Psoas muscle (tissue), 8 donors: Measurements from ENCODE around the gene TLR10. TPM values are rescaled to one million over a fixed set of nuclear protein-coding genes. Genes with fewer than 3 reads are reported as not detected.

ENCODE experiments used
- ATAC-seq, 4 donors: fragments of 200-7000 bp; cut with Tn5 transposase; one replicate each; pipeline ENCODE4 v1.9.1; 2020; ENCODE audit warnings: moderate library complexity in 3 of 4, mild to moderate bottlenecking in 2 of 4
- DNase-seq, 2 donors: peaks; one replicate each; pipeline ENCODE4 v3.0.0-alpha.2; 2020
- H3K27ac ChIP-seq: fragments of 200-600 bp; one replicate; pipeline ENCODE4 v1.8.0; 2022
- H3K27me3 ChIP-seq, 3 donors: fragments of 200-600 bp in 1 of 3; one replicate each; pipeline versions ENCODE4 v1.6.1 to v1.8.0; 2013 to 2022; ENCODE audit warnings: low read length in 2 of 3, mild to moderate bottlenecking in 2 of 3, moderate library complexity in 1 of 3; ENCODE audit not compliant: insufficient read depth in 3 of 3
- H3K36me3 ChIP-seq, 2 donors: fragments of 200-600 bp in 1 of 2; one replicate each; pipeline versions ENCODE4 v1.6.1 to v1.8.0; 2013 to 2022; ENCODE audit warnings: low read depth in 1 of 2, mild to moderate bottlenecking in 1 of 2, moderate library complexity in 1 of 2; ENCODE audit not compliant: insufficient read depth in 1 of 2
- H3K4me1 ChIP-seq: fragments of 200-600 bp; one replicate; pipeline ENCODE4 v1.8.0; 2022
- H3K4me3 ChIP-seq: fragments of 200-600 bp; one replicate; pipeline ENCODE4 v1.8.0; 2022; ENCODE audit warnings: mild to moderate bottlenecking
- H3K9me3 ChIP-seq: fragments of 200-600 bp; one replicate; pipeline ENCODE4 v1.8.0; 2022
- WGBS, 3 donors: extraction: QIAGEN DNeasy Blood & Tissue Kit; methylation state at CpG; one replicate each; pipeline versions ENCODE4 v1.1.6 to v1.1.7; 2013; 5-methylcytosine and 5-hydroxymethylcytosine counted together
- intact Hi-C, 2 donors: fragments of 100-400 bp; cut with DNase I; formaldehyde crosslinking; loops; one replicate each; pipeline versions ENCODE4 v1.11.0 to v1.14.2; 2022
- polyA plus RNA-seq, 3 donors: library from polyadenylated mRNA; stranded (reverse); fragments of 200-250 nt; gene quantifications; one replicate each; pipeline ENCODE4 v1.2.3, GENCODE V29; 2013
- total RNA-seq, 4 donors: library from RNA; stranded (reverse); fragmentation: NEBNext Ultra II Directional in 2 of 4; extraction: Animal tissue kit (Norgen Biotek cat#: 25700) in 2 of 4; gene quantifications; one replicate each; pipeline versions ENCODE4 v1.2.1 to v1.2.4, GENCODE V29; 2021 to 2023
- TF ChIP-seq, protein P1 (sequence below): fragments of 200-600 bp; IDR thresholded peaks from one replicate; pipeline ENCODE4 v1.8.0; 2022; ENCODE audit warnings: antibody characterized with exemption
- donor health status: healthy with polysubstance abuse.
- donor health status: DM: no; HTN: no; CAD: no; lungs with moderate emphysema.
- donor health status: Bipolar disorder and iron deficiency.
- donor health status: healthy.
- donor health status: DM: yes; HTN: yes; CAD: no.
- donor health status: DM: no; HTN: no; CAD: no.
- donor health status: DM: no; HTN: no; CAD: no.
- donor health status: DM: yes; HTN: yes; CAD: no.

TLR10 gene
- total and polyA plus RNA-seq, 7 donors: 0.01 to 0.17 (median 0.11) TPM; not detected in 2

DNA sequence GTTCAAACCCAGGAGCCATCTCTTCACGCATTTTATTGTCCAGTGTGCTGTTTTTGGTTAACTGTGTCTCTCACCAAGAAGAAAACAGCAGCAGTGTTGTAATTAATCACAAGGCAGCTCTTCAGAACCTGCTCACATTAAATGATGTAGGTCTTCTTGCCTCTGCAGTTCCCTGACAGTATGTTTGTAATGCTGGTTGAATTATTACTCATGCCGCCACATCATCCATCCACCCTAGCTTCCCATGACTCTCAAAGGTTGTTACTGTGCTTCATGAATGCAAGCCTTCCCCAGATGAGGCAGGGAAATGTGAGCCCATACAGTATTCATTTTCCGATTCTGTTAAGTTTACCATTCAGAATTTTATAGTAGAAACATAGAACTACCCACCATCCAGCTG, 17.4 kb downstream of the TLR10 start:
- intact Hi-C loops: no loop called here
- Histone ChIP-seq H3K27ac (no peak overlapping the region), H3K27me3 (no peaks in the 10 kb centered on the region), H3K4me1 (no peaks in the 10 kb centered on the region), H3K4me3 (no peak overlapping the region), H3K9me3 (no peaks in the 10 kb centered on the region), H3K36me3 (no peaks in the 10 kb centered on the region)
- DNase-seq: no peak
- WGBS, 3 donors: 92 to 96% (median 95%) methylated on average over 3 of the region's 3 CpGs
- TF ChIP-seq, protein P1, sequence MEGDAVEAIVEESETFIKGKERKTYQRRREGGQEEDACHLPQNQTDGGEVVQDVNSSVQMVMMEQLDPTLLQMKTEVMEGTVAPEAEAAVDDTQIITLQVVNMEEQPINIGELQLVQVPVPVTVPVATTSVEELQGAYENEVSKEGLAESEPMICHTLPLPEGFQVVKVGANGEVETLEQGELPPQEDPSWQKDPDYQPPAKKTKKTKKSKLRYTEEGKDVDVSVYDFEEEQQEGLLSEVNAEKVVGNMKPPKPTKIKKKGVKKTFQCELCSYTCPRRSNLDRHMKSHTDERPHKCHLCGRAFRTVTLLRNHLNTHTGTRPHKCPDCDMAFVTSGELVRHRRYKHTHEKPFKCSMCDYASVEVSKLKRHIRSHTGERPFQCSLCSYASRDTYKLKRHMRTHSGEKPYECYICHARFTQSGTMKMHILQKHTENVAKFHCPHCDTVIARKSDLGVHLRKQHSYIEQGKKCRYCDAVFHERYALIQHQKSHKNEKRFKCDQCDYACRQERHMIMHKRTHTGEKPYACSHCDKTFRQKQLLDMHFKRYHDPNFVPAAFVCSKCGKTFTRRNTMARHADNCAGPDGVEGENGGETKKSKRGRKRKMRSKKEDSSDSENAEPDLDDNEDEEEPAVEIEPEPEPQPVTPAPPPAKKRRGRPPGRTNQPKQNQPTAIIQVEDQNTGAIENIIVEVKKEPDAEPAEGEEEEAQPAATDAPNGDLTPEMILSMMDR: no peak
- no peak for ATAC-seq

DNA sequence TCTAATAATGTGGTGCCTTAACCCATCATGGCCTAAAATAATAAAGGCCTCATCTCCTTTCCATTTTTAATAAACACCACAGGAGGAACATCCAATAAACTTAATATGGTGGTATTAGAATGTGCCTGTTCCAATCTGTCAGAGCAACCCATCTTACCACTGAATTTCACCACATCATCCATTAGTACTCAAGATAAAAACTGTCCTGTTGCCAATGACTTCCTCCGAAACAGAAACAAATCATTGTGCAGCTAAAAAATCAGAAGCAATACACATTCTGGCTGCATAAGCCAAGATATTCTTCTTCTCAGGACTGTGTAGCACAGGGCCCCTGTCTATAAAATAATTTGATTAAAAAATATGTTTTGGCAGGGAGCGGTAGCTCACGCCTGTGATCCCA, 18.5 kb downstream of the TLR10 start:
- ATAC-seq: no peak
- Histone ChIP-seq H3K27ac (no peak overlapping the region), H3K4me3 (no peak overlapping the region), H3K9me3 (no peaks in the 10 kb centered on the region), H3K36me3 (no peaks in the 10 kb centered on the region), H3K27me3 (no peaks in the 10 kb centered on the region), H3K4me1 (peaks cover 2% of the 10 kb centered on the region)
- 94 to 96% (median 95%) methylated on average over 3 of the region's 3 CpGs for WGBS, 3 donors
- no peak for DNase-seq
- intact Hi-C loops: no loop called here
- TF ChIP-seq, protein P1: no peak

DNA sequence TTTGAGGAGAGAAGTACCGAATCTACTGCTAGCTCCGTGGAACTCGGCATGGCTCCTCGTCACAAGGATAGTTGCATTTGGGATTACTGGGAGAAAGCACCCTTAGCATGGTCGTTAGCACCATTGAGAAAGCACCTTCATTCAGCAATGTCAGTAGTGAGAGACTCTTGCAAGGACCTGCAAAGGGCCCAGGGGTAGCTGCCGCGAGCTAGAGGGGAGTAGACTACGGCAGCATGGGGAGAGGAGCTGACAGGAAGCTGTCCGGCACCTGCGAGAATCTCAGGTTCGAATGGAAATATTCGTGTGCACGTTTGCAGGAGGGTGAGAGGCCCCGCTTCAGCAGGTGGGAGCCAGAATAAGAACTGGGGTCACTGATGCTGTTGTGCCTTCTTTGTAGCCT, 20.2 kb downstream of the TLR10 start:
- Histone ChIP-seq H3K27me3 (no peaks in the 10 kb centered on the region), H3K9me3 (no peaks in the 10 kb centered on the region), H3K4me1 (peaks cover 3% of the 10 kb centered on the region), H3K4me3 (no peak overlapping the region), H3K36me3 (no peaks in the 10 kb centered on the region), H3K27ac (no peak overlapping the region)
- ATAC-seq: no peak
- no peak for DNase-seq
- intact Hi-C loops: no loop called here
- TF ChIP-seq, protein P1: no peak
- 85 to 87% (median 85%) methylated on average over 14 of the region's 14 CpGs for WGBS, 3 donors

DNA sequence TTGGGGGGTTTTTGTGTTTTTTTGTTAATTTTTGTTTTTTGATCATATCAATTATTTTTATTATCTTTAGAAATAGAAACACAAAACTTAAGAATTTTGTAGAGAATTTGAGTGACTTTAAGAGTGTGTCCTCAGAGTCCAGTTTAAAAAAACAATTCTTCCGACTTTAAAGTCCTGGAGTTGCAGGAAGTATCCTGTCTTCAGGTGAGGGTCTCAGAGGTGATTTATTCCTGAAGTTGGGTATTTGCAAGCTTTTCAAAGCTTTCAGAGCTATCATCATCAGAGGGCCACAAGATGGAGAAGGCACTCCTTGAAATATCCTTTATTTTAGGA, 23.0 kb downstream of the TLR10 start:
- H3K36me3 ChIP-seq: no peaks in the 10 kb centered on the region
- H3K4me1 ChIP-seq: peaks cover 3% of the 10 kb centered on the region
- WGBS, 3 donors: 85 to 95% (median 88%) methylated on average over 1 of the region's 1 CpG
- no peaks in the 10 kb centered on the region for H3K9me3 ChIP-seq
- H3K4me3 ChIP-seq: no peak overlapping the region
- ATAC-seq (no peak), DNase-seq (no peak)
- H3K27me3 ChIP-seq: no peaks in the 10 kb centered on the region
- intact Hi-C loops: loop anchor here (5.0 kb wide), 2 partner anchors 98 to 378 kb away; partner anchors contain the start of gene TLR6 (in 2 of the 2)
- TF ChIP-seq, protein P1: no peak
- H3K27ac ChIP-seq: no peak overlapping the region

DNA sequence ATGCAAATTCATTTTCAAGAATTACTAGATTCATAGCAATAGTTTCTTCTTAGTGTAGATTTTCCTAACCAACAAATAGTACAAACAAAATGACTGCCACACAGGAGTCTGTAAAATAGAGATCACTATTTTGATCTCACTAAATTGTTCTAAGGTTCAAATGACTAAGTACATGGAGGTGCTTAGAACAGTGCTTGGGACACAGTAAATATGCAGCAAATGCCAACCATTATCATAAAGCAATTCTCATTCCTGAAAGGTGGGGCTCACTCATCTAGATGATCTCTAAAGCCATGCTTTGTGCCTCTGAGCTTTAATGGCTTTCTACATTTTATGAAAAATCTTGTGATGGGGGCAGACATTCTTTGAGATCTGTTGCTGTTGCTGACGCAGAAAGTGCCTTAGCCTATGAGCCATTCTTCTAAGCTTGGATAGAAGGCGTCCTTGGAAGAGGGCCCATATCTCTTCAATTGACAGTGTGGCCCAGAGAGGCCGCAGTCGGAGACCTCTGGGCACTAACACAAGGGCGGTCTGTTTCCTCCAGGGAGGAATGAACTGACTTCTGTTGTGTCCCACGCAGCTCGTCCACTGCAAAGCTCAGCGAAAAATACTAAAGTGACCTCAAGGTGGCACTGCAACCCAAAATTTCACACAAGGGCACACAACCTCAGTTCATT, 23.5 kb downstream of the TLR10 start:
- Histone ChIP-seq H3K27ac (no peak overlapping the region), H3K27me3 (no peaks in the 10 kb centered on the region), H3K4me3 (no peak overlapping the region), H3K9me3 (no peaks in the 10 kb centered on the region), H3K4me1 (peaks cover 3% of the 10 kb centered on the region), H3K36me3 (no peaks in the 10 kb centered on the region)
- 9 to 15% (median 11%) methylated on average over 8 of the region's 8 CpGs for WGBS, 3 donors
- TF ChIP-seq, protein P1: peak; percentile 71
- DNase-seq (peak in 1 of 2 donors; percentile 19), ATAC-seq (peak in 3 of 4 donors; percentile 28 to 78 (median 73))
- intact Hi-C loops: loop anchor here (5.0 kb wide), 2 partner anchors 98 to 378 kb away; partner anchors contain the start of gene TLR6 (in 2 of the 2)
